Testis (tissue), 2 donors: ENCODE data around the gene MRFAP1.

ENCODE experiments used
- POLR2A ChIP-seq: fragments of 450-650 bp; IDR thresholded peaks from one replicate; pipeline ENCODE4 v1.6.1; 2017; ENCODE audit warnings: antibody characterized with exemption, mild to moderate bottlenecking, moderate library complexity
- TF ChIP-seq, protein P1 (sequence below), 3 experiments: fragments of 450-650 bp in 2 of 3; fragments of 200-600 bp in 1 of 3; sonication (generic) in 1 of 3; IDR thresholded peaks; one replicate each; pipeline ENCODE4 v1.5.1; 2016 to 2019; ENCODE audit warnings: antibody characterized with exemption in 3 of 3, mild to moderate bottlenecking in 2 of 3, moderate library complexity in 1 of 3

DNA sequence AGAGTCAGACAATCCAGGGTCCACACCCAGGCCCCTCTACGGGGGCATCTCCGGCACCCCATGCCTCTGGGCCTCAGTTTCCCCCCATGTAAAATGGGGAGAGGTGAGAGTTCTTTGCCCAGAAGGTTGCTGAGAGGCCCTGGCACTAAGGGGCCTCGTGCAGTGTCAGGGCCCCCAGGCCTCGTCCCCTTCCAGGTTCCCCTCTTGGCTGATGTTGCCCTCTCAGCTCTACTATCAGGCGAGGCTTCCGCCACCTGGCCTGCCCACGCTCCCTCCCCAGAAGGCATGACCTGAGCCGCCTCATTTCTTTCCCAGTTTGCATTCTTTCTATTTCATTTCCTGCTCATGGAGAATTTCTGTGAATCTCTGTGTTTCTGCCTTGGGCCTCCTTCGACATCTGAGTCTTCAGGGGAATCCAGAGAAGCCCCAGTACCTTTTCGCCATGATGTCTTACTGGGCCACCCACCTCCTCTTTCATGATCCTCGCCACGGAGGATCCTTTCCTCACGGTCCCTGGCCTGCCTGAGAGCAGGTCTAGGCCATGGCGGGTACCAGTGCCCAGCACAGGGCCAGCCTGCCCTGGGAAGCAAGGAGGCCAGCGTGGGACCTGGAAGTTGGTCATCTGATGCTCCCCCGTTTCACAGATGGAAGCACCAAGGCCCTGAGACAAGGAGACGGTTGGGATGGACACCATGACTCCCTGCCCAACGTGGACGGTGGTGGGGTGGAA is 21.9 kb upstream of the MRFAP1 start:
- TF ChIP-seq, protein P1, sequence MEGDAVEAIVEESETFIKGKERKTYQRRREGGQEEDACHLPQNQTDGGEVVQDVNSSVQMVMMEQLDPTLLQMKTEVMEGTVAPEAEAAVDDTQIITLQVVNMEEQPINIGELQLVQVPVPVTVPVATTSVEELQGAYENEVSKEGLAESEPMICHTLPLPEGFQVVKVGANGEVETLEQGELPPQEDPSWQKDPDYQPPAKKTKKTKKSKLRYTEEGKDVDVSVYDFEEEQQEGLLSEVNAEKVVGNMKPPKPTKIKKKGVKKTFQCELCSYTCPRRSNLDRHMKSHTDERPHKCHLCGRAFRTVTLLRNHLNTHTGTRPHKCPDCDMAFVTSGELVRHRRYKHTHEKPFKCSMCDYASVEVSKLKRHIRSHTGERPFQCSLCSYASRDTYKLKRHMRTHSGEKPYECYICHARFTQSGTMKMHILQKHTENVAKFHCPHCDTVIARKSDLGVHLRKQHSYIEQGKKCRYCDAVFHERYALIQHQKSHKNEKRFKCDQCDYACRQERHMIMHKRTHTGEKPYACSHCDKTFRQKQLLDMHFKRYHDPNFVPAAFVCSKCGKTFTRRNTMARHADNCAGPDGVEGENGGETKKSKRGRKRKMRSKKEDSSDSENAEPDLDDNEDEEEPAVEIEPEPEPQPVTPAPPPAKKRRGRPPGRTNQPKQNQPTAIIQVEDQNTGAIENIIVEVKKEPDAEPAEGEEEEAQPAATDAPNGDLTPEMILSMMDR (IDR thresholded peaks at IDR 0.05): no peak
- no peak for TF ChIP-seq POLR2A
